VCaP (cell line): ENCODE data around the gene HSPBP1.

ENCODE experiments used
- H3K27ac ChIP-seq: fragments of 450-650 bp; 2 replicates; pipeline ENCODE4 v1.5.1; 2017
- CTCF ChIP-seq: fragments of 450-650 bp; conservative IDR thresholded peaks from 2 replicates; pipeline ENCODE4 v1.5.1; 2017; ENCODE audit warnings: mild to moderate bottlenecking, moderate library complexity

Gene HSPBP1

GRCh38 chr19:55319785-55320184 is 39.9 kb upstream of the HSPBP1 start:
- no peak for TF ChIP-seq CTCF
- no peak overlapping the region for H3K27ac ChIP-seq

GRCh38 chr19:55316646-55317045 is 36.7 kb upstream of the HSPBP1 start:
- H3K27ac ChIP-seq: no peak overlapping the region
- no peak for TF ChIP-seq CTCF

GRCh38 chr19:55315956-55316525 is 36.1 kb upstream of the HSPBP1 start:
- no peak overlapping the region for H3K27ac ChIP-seq
- TF ChIP-seq CTCF: no peak

GRCh38 chr19:55314396-55314795 is 34.5 kb upstream of the HSPBP1 start:
- TF ChIP-seq CTCF: no peak
- no peak overlapping the region for H3K27ac ChIP-seq

GRCh38 chr19:55312621-55313512 is 33.0 kb upstream of the HSPBP1 start:
- no peak for TF ChIP-seq CTCF
- H3K27ac ChIP-seq: no peak overlapping the region

- no peak overlapping the region for H3K27ac ChIP-seq
- TF ChIP-seq CTCF: no peak
Observed at GRCh38 chr19:55311797-55312196, 31.9 kb upstream of the HSPBP1 start.

GRCh38 chr19:55311397-55311796 is 31.5 kb upstream of the HSPBP1 start:
- no peak overlapping the region for H3K27ac ChIP-seq
- no peak for TF ChIP-seq CTCF
